Tibial nerve (tissue), 4 donors: ENCODE results near the gene BAD.

Experiments
- CTCF ChIP-seq, 5 experiments: fragments of 200-600 bp in 3 of 5; fragments of 450-650 bp in 2 of 5; sonication (generic) in 3 of 5; IDR thresholded peaks; one replicate each; pipeline ENCODE4 v1.5.1; 2016 to 2019; ENCODE audit warnings: antibody characterized with exemption in 5 of 5, mild to moderate bottlenecking in 3 of 5, moderate library complexity in 2 of 5
- EP300 ChIP-seq, 2 donors: sonication (generic); formaldehyde crosslinking; IDR thresholded peaks; one replicate each; pipeline ENCODE4 v1.6.1; 2017; ENCODE audit warnings: antibody characterized with exemption in 2 of 2, mild to moderate bottlenecking in 1 of 2
- POLR2A ChIP-seq, 2 donors: fragments of 450-650 bp; IDR thresholded peaks; one replicate each; pipeline ENCODE4 v1.6.1; 2017; ENCODE audit warnings: antibody characterized with exemption in 2 of 2, mild to moderate bottlenecking in 2 of 2, moderate library complexity in 2 of 2

- TF ChIP-seq CTCF (IDR thresholded peaks at IDR 0.05) (no peak), POLR2A (IDR thresholded peaks at IDR 0.05) (no peak), EP300 (IDR thresholded peaks at IDR 0.05) (no peak)
Observed at GRCh38 chr11:64322925-64323260, 38.4 kb upstream of the BAD start.
